PC-3 (cell line): ENCODE measurements around the gene UPK1B.

Source experiments
- EZH2 ChIP-seq: fragments of 300-600 bp; sonication (generic); IDR thresholded peaks from one replicate; pipeline ENCODE4 v1.6.1; 2017; ENCODE audit warnings: antibody characterized with exemption, mild to moderate bottlenecking, low read length; ENCODE audit not compliant: unreplicated experiment
- TF ChIP-seq, protein P1 (sequence below): fragments of 300-600 bp; sonication (generic); conservative IDR thresholded peaks from 2 replicates; pipeline ENCODE4 v1.5.1; 2017; ENCODE audit warnings: antibody characterized with exemption, low read depth, mild to moderate bottlenecking, low read length

GRCh38 chr3:119177321-119177720 lies 3.9 kb downstream of the UPK1B start:
- no peak for TF ChIP-seq EZH2
- TF ChIP-seq, protein P1, sequence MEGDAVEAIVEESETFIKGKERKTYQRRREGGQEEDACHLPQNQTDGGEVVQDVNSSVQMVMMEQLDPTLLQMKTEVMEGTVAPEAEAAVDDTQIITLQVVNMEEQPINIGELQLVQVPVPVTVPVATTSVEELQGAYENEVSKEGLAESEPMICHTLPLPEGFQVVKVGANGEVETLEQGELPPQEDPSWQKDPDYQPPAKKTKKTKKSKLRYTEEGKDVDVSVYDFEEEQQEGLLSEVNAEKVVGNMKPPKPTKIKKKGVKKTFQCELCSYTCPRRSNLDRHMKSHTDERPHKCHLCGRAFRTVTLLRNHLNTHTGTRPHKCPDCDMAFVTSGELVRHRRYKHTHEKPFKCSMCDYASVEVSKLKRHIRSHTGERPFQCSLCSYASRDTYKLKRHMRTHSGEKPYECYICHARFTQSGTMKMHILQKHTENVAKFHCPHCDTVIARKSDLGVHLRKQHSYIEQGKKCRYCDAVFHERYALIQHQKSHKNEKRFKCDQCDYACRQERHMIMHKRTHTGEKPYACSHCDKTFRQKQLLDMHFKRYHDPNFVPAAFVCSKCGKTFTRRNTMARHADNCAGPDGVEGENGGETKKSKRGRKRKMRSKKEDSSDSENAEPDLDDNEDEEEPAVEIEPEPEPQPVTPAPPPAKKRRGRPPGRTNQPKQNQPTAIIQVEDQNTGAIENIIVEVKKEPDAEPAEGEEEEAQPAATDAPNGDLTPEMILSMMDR, result no peak
